ENCODE data around the gene ZFP1.
"Not testable (repeated sequence)": the region's sequence is repeated elsewhere in the genome, so short reads cannot be mapped to it uniquely, and the experiment has no call there.

The ZFP1 gene

DNA sequence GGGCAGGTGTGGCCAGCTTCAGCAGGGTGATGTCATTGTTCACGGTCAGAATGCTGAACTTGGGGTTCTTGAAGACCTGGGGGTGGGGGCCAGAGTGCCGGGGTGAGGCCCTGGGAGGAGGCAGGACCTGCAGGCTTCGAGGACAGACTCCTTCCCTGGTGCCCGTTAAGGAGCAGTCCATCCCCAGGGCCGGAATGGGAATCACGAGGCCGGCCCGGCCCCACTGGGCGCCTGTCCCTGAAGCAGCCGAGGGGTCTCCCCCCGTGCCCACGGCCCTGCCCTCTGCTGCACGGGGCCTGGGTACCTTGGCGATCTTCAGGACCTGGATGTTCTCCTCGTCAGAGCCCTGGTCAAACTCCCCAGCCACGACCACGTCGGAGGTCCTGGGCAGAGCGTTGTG lies 57.1 kb downstream of the ZFP1 start:
- not testable (repeated sequence) for DNase-seq

DNA sequence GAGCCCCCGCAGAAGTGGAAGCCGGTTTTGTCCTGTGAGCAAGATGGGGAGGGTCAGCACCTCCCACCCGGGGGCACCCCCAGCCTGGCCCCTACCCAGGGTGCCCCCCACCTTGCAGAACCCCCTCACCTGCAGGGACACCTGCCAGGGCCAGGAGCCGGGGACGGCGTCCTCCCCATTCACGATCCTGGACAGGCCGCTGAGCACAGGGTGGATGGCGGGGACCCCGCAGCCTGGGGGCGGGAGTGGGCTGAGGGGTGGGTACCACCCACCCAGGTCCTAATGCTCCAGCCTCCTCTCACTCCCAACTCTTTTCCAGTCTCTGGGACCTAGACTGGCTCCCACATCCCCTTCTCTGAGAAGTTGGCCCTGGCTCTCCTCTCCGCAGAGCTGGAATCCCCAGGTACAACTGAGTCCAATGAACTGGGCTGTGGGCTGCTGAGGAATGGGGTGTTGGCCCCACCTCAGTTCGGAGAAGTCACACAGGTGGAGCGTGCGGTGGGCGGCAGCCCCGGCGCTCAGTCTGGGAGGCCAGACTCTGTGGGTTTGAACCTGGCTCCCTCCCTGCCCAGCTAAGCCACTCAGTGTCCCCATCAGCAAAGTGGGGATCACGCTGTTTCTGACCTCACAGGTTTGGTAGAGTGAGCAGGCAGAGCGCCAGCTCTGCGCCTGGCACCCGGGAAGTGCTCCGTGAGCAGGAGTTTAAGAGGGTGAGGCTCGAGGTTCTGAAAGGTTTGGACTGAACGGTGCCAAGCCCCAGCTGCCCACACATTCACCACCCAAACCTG lies 57.8 kb downstream of the ZFP1 start:
- not testable (repeated sequence) for DNase-seq

- no peak for DNase-seq
Observed at GRCh38 chr16:75206749-75207451, 58.6 kb downstream of the ZFP1 start, which contains the start of gene CTRB2. CTRB2 (minus strand) TSS chr16:75207161; CDS start chr16:75207141, 20 bp downstream.

DNA sequence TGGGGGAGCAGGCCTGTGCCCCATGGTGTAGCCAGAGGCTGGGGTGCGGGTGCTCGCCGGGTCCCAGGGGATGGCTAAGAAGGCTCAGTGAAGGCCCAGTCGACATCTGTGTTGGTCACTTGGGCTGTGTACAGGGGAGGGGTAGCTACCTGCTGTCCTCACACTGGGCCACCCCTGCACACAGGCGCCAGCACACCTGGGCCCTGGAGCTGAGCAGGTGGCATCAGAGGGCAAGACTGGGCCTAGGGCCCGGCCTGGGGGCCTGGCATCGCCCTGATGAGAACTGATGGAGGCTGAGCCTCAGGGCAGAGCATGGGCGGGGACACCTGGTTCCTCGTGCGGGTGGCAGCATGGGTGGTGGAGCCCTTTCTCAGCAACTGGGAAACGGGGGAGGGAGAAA lies 59.5 kb downstream of the ZFP1 start:
- no peak for DNase-seq

- no peak for DNase-seq
Observed at GRCh38 chr16:75208242-75208825, 60.0 kb downstream of the ZFP1 start.

DNA sequence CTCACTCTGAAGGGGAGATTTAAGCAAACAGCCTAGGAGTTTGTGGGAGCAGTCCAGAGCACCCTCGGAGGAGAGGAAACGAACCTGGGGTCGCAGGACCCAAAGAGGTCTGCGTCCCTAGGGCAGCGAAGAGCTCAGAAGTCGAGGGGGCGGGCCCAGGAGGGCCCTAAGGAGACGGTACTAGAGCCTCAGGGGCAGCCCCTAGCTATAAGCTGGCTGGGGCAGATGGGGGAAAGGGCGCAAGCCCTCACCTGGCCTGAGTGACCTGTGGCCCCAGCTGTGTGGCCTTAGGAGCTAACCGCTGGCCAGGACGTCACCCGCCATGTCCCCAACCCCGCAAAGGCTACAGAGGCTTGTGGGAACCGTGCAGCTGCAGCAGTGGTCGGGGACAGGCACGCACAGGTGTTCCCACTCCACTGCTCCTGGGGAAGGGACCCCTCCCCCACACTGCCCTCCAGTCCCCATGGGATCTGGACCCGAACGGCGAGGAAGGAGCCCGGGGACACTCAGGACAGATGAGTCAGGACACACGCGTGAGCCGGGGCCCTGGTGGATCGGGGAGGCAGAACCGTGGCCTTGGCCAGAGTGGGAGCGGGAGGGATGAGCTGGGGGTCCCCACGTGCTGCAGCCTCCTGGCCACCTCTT lies 60.7 kb downstream of the ZFP1 start:
- DNase-seq: no peak

GRCh38 chr16:75209514-75209913 lies 61.2 kb downstream of the ZFP1 start:
- not testable (repeated sequence) for DNase-seq

DNA sequence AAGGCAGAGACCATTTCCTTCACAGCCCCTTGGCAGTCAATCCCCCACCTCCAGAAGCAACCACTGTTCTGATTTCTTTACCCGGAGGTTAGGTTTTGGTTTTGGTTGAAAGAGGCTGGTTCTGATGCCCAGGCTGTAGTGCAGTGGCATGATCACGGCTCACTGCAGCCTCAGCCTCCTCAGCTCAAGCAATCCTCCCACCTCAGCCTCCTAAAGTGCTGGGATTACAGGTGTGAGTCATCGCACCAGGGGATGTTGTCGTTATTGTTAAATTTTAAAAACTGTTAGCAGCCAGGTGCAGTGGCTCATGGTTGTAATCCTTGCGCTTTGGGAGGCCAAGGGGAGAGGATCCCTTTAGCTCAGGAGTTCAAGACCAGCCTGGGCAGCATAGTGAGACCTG lies 61.6 kb downstream of the ZFP1 start:
- no peak for DNase-seq

DNA sequence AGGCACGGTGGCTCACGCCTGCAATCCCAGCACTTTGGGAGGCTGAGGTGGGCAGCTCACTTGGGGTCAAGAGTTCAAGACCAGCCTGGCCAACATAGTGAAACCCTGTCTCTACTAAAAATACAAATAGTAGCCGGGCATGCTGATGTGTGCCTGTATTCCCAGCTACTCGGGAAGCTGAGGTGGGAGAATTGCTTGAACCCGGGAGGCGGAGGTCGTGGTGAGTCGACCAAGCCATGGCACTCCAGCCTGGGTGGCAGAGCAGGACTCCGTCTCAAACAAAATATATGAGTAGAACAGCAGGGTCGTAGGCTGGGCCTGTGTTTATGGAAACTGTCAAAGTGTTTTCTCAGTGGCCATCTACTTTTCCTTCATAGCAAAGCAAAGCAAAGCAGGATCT lies 63.0 kb downstream of the ZFP1 start:
- not testable (repeated sequence) for DNase-seq

- no peak for DNase-seq
Observed at GRCh38 chr16:75216127-75216526, 67.8 kb downstream of the ZFP1 start.

DNA sequence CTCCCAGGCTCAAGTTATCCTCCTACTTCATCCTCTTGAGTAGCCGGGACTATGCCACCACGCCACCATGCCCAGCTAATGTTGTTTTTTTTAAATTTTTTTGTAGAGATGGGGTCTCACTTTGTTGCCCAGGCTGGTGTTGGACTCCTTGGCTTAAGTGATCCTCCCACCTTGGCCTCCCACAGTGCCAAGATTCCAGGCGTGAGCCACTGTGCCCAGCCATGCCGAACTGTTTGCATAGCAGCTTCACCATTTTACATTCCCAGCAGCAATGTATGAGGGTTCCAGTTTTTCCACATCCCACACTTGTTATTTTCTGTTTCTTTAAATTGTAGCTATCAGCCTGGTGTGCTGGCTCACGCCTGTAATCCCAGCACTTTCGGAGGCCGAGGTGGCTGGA lies 68.3 kb downstream of the ZFP1 start:
- DNase-seq: no peak

DNA sequence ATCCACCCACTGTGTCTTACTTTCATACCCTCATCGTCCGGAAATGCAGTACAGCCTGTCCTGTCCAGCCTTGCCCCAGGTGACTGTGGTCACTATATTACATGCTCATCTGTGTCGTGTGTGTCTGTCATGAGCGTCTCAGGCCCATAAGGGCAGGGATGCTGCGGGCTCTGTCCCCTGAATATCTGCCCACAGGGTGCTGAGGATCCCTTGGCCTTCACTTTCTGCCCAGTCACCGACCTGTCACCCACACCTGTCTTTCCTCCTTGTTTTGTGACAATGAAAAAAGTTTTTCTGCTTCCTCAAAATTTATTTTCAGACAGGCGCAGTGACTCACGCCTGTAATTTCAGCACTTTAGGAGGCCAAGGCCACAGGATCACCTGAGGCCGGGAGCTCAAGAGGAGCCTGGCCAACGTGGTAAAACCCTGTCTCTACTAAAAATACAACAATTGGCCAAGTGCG lies 69.1 kb downstream of the ZFP1 start:
- DNase-seq: no peak

- DNase-seq: no peak
Observed at GRCh38 chr16:75218256-75219076, 70.1 kb downstream of the ZFP1 start, which contains the start of gene CTRB1. CTRB1 (plus strand) TSS chr16:75218988; CDS start chr16:75219008, 20 bp downstream.

GRCh38 chr16:75219088-75219487 lies 70.8 kb downstream of the ZFP1 start:
- no peak for DNase-seq

GRCh38 chr16:75219838-75220237 lies 71.5 kb downstream of the ZFP1 start:
- no peak for DNase-seq

Data from 8988T (cell line).